ENCODE results near the gene MAT2A. TPM values are rescaled to one million over a fixed set of nuclear protein-coding genes. Genes with fewer than 3 reads are reported as not detected.
A peak's percentile ranks its signal among the peaks of the same experiment; 100 is the strongest.

MAT2A gene
- polyA plus RNA-seq, 1 donor, result 345 TPM

- Histone ChIP-seq H3K9me3 (ENCODE audit: control insufficient read depth, low read depth, low read length) (no peaks in the 10 kb centered on the region), H3K4me1 (ENCODE audit: control insufficient read depth, insufficient read depth, low read length) (peaks cover 27% of the 10 kb centered on the region), H3K27me3 (ENCODE audit: control insufficient read depth, insufficient read depth, low read length) (no peaks in the 10 kb centered on the region), H3K36me3 (ENCODE audit: control insufficient read depth, insufficient read depth, low read length) (peaks cover 13% of the 10 kb centered on the region), H3K4me3 (ENCODE audit: low read length) (peak overlapping the region; percentile 63), H3K27ac (ENCODE audit: low read length) (peak overlapping the region; percentile 84)
- peak in 1 of 2 donors; percentile 41 for DNase-seq
- WGBS (ENCODE audit: insufficient coverage, low lambda C conversion rate), result no CpG with 5 or more reads among the region's 19 CpGs
These were observed 39.5 kb downstream of the MAT2A start for GRCh38 chr2:85578243-85579180.

- no CpG with 5 or more reads among the region's 6 CpGs for WGBS (ENCODE audit: insufficient coverage, low lambda C conversion rate)
- Histone ChIP-seq H3K4me1 (ENCODE audit: control insufficient read depth, insufficient read depth, low read length) (peaks cover 32% of the 10 kb centered on the region), H3K4me3 (ENCODE audit: low read length) (no peak overlapping the region), H3K27ac (ENCODE audit: low read length) (no peak overlapping the region), H3K27me3 (ENCODE audit: control insufficient read depth, insufficient read depth, low read length) (no peaks in the 10 kb centered on the region), H3K9me3 (ENCODE audit: control insufficient read depth, low read depth, low read length) (no peaks in the 10 kb centered on the region), H3K36me3 (ENCODE audit: control insufficient read depth, insufficient read depth, low read length) (peaks cover 13% of the 10 kb centered on the region)
- no peak for DNase-seq
These were observed 40.4 kb downstream of the MAT2A start for GRCh38 chr2:85579266-85579935.

DNA sequence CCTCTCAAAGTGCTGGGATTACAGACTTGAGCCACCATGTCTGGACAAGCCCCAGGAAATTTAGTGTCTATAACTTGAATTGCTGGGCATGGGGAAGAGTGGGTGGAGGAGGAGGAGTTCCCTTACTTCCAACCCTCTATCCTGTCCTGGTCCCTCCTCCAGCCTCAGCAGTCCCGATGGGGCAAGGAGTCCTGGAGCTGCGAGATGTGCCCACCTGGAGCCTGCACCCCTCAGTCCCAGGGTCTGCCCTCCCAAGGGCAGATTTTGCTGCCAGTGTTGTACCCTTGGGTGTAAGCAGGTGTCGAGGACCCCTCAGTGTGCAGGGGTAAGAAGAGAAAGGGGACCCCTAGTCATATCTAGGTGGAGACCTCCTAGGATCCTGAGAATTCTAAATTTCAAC is 41.2 kb downstream of the MAT2A start:
- Histone ChIP-seq H3K4me3 (ENCODE audit: low read length) (no peak overlapping the region), H3K9me3 (ENCODE audit: control insufficient read depth, low read depth, low read length) (no peaks in the 10 kb centered on the region), H3K4me1 (ENCODE audit: control insufficient read depth, insufficient read depth, low read length) (peaks cover 40% of the 10 kb centered on the region), H3K36me3 (ENCODE audit: control insufficient read depth, insufficient read depth, low read length) (peaks cover 13% of the 10 kb centered on the region), H3K27ac (ENCODE audit: low read length) (no peak overlapping the region), H3K27me3 (ENCODE audit: control insufficient read depth, insufficient read depth, low read length) (no peaks in the 10 kb centered on the region)
- no peak for DNase-seq
- WGBS (ENCODE audit: insufficient coverage, low lambda C conversion rate), result no CpG with 5 or more reads among the region's 3 CpGs

DNA sequence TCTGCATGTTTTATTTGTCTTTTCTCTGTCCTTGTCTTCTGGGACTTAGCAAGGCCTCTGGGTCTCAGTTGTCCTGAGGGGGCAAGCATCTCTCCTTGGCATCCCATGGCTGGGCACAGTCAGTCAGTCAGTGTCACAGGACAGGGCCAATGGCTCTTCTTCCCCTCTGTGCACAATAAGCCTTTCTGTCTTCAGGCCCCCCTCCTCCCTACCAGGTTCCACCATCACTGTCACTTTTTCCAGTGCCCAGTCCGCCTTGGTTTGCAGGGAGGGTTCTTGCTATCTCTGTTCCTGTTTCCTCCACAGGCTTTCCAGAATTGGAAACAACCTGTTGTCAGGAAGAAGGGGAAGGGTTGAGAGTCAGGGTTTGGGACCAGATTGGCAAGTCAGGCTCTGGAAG is 43.5 kb downstream of the MAT2A start:
- no peak for DNase-seq
- no peak overlapping the region for H3K27ac ChIP-seq (ENCODE audit: low read length)
- no peaks in the 10 kb centered on the region for H3K9me3 ChIP-seq (ENCODE audit: control insufficient read depth, low read depth, low read length)
- peaks cover 13% of the 10 kb centered on the region for H3K36me3 ChIP-seq (ENCODE audit: control insufficient read depth, insufficient read depth, low read length)
- H3K27me3 ChIP-seq (ENCODE audit: control insufficient read depth, insufficient read depth, low read length), result no peaks in the 10 kb centered on the region
- H3K4me1 ChIP-seq (ENCODE audit: control insufficient read depth, insufficient read depth, low read length), result peaks cover 38% of the 10 kb centered on the region
- no peak overlapping the region for H3K4me3 ChIP-seq (ENCODE audit: low read length)
- no CpG with 5 or more reads among the region's 1 CpG for WGBS (ENCODE audit: insufficient coverage, low lambda C conversion rate)

DNA sequence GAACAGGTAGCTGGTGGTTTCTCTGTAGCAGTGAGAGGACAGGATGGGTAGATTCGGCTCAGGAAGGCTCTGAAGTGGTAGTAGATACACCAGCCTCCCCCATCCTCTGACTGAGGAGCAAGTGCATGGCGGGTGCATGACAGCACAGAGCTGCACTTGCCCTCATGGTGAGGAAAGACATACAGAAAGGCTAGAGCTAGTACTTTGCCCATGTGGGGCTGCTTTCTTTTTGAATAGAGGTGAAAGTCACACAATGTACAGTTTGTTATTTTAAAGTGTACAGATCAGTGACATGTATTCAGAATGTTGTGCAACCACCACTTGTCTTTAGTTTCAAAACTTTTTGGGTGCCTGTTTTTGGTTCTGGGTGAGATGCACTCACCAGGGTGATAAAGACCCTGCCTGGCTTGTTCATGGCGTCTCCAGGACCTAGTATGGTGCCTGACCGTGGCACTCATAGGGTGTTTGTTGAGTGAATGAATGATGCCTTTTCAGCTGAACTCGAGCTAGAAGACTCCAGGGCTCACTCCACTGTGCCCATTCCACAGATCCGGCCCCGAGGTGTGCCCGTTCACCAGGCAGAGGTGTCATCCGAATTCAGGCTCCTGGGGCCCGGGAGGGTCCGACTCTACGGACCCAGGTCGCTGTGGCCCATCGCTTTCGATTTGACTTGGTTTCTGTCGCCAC is 44.8 kb downstream of the MAT2A start:
- Histone ChIP-seq H3K4me3 (ENCODE audit: low read length) (peak overlapping the region; percentile 39), H3K27me3 (ENCODE audit: control insufficient read depth, insufficient read depth, low read length) (no peaks in the 10 kb centered on the region), H3K27ac (ENCODE audit: low read length) (peak overlapping the region; percentile 79), H3K9me3 (ENCODE audit: control insufficient read depth, low read depth, low read length) (no peaks in the 10 kb centered on the region), H3K36me3 (ENCODE audit: control insufficient read depth, insufficient read depth, low read length) (peaks cover 13% of the 10 kb centered on the region), H3K4me1 (ENCODE audit: control insufficient read depth, insufficient read depth, low read length) (peaks cover 32% of the 10 kb centered on the region)
- DNase-seq, result peak in 1 of 2 donors; percentile 62
- WGBS (ENCODE audit: insufficient coverage, low lambda C conversion rate), result no CpG with 5 or more reads among the region's 16 CpGs

GRCh38 chr2:85584354-85584856 is 45.4 kb downstream of the MAT2A start, which contains the start of gene VAMP5:
TSS of gene VAMP5 (plus strand) at chr2:85584431. CDS start at chr2:85584491, 60 bp downstream.
- H3K27me3 ChIP-seq (ENCODE audit: control insufficient read depth, insufficient read depth, low read length), result no peaks in the 10 kb centered on the region
- H3K4me3 ChIP-seq (ENCODE audit: low read length), result peak within 1 kb of the TSS; percentile 48
- H3K9me3 ChIP-seq (ENCODE audit: control insufficient read depth, low read depth, low read length), result no peaks in the 10 kb centered on the region
- peak within 1 kb of the TSS; percentile 99 for H3K27ac ChIP-seq (ENCODE audit: low read length)
- peaks cover 26% of the 10 kb centered on the region for H3K4me1 ChIP-seq (ENCODE audit: control insufficient read depth, insufficient read depth, low read length)
- WGBS (ENCODE audit: insufficient coverage, low lambda C conversion rate), result no CpG with 5 or more reads among the region's 52 CpGs
- peaks cover 13% of the 10 kb centered on the region for H3K36me3 ChIP-seq (ENCODE audit: control insufficient read depth, insufficient read depth, low read length)
- DNase-seq, result peak; percentile 75 to 88

- DNase-seq, result peak; percentile 94 to 97
- WGBS (ENCODE audit: insufficient coverage, low lambda C conversion rate), result no CpG with 5 or more reads among the region's 9 CpGs
- Histone ChIP-seq H3K36me3 (ENCODE audit: control insufficient read depth, insufficient read depth, low read length) (peaks cover 13% of the 10 kb centered on the region), H3K4me3 (ENCODE audit: low read length) (peak overlapping the region; percentile 48), H3K27ac (ENCODE audit: low read length) (peak overlapping the region; percentile 99), H3K27me3 (ENCODE audit: control insufficient read depth, insufficient read depth, low read length) (no peaks in the 10 kb centered on the region), H3K9me3 (ENCODE audit: control insufficient read depth, low read depth, low read length) (no peaks in the 10 kb centered on the region), H3K4me1 (ENCODE audit: control insufficient read depth, insufficient read depth, low read length) (peaks cover 23% of the 10 kb centered on the region)
These were observed 46.2 kb downstream of the MAT2A start for GRCh38 chr2:85584857-85585780.

- H3K27me3 ChIP-seq (ENCODE audit: control insufficient read depth, insufficient read depth, low read length), result no peaks in the 10 kb centered on the region
- H3K4me3 ChIP-seq (ENCODE audit: low read length), result no peak overlapping the region
- peaks cover 13% of the 10 kb centered on the region for H3K36me3 ChIP-seq (ENCODE audit: control insufficient read depth, insufficient read depth, low read length)
- H3K9me3 ChIP-seq (ENCODE audit: control insufficient read depth, low read depth, low read length), result no peaks in the 10 kb centered on the region
- DNase-seq, result peak in 1 of 2 donors; percentile 58
- 91% methylated on average over 1 of the region's 1 CpG for WGBS (ENCODE audit: insufficient coverage, low lambda C conversion rate)
- peak overlapping the region; percentile 99 for H3K27ac ChIP-seq (ENCODE audit: low read length)
- peaks cover 23% of the 10 kb centered on the region for H3K4me1 ChIP-seq (ENCODE audit: control insufficient read depth, insufficient read depth, low read length)
These were observed 46.8 kb downstream of the MAT2A start for GRCh38 chr2:85585781-85586105.

DNA sequence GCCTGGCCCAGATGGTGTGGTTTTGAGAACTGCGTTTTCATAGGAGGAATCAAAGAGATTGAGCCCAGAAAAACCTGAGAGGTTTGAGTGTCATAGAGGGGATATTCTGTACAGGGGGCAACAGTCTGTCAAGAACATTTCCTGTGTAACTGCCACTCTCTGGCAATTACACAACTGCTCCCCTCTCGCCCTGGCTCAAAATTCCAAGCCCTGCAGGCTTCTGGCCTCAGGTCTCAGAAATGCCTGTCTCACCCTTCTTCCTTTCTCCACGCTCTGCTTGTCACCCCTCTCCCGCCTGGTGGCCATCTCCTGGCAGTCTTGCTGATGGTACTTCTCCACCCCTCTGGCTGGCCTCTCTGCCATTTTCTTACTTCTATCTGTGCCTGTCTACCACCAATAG is 49.3 kb downstream of the MAT2A start:
- Histone ChIP-seq H3K4me3 (ENCODE audit: low read length) (no peak overlapping the region), H3K27ac (ENCODE audit: low read length) (no peak overlapping the region), H3K9me3 (ENCODE audit: control insufficient read depth, low read depth, low read length) (no peaks in the 10 kb centered on the region), H3K36me3 (ENCODE audit: control insufficient read depth, insufficient read depth, low read length) (no peaks in the 10 kb centered on the region), H3K27me3 (ENCODE audit: control insufficient read depth, insufficient read depth, low read length) (no peaks in the 10 kb centered on the region), H3K4me1 (ENCODE audit: control insufficient read depth, insufficient read depth, low read length) (peaks cover 23% of the 10 kb centered on the region)
- 76% methylated on average over 2 of the region's 4 CpGs for WGBS (ENCODE audit: insufficient coverage, low lambda C conversion rate)
- DNase-seq, result no peak

All from large intestine (tissue), 3 donors.